NCI-H187 treated with DMSO at 0.1 percent for 48 hours (cell line): ENCODE measurements around the gene EML3.
"Not testable (repeated sequence)": the region's sequence is repeated elsewhere in the genome, so short reads cannot be mapped to it uniquely, and the experiment has no call there.

Experiments
- DNase-seq: peaks from one replicate; lab custom pipeline; 2025; lab: John Stamatoyannopoulos, UW

Gene EML3

DNA sequence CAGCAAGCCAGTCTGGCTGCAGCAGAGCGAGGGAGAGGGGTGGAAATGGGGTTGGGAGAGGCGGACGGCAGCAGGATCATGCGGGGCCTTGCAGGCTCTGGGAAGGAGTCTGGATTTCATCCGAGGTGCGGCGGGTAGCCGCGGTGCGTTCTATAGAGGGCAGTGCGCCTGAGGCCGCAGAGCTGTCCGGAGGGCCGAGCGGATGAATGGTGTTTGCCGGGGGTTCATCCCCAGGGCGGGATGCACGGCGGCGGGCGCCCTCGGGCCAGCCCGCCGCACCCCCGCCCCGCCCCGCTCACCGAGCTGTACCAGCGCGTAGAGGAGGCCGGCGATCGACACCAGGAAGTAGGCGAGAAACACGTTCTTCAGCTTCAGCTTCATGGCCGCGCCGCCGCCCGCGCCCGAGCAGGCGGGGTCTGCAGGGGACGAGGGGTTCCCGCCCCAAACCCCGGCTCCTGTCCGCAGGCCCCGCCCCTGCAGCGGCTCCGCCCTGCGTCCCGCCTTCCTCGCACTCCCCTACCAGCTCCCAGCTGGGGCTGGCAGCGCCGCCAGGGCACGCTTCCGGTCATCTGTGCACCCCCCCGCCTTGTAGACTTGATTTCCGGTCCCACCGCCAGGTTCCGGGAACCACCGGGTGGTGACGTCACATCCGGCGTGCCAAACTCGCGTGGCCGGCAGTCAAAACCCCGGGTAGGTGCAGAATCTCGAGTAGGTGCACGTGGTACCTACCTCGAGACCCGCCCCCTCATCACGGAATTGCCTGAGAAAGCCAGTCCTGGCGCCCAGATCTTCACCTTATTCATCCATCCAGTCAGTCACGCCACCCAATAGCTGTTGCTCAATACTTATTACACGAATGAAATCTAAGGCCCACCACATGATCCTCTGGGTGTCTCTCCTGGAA is 9.2 kb upstream of the EML3 start, which contains the start of gene B3GAT3:
B3GAT3 (minus strand) TSS at position 420 of the 904 bp plus-strand sequence; CDS start at position 381, 39 bp downstream.
- DNase-seq, result peak; percentile 88

DNA sequence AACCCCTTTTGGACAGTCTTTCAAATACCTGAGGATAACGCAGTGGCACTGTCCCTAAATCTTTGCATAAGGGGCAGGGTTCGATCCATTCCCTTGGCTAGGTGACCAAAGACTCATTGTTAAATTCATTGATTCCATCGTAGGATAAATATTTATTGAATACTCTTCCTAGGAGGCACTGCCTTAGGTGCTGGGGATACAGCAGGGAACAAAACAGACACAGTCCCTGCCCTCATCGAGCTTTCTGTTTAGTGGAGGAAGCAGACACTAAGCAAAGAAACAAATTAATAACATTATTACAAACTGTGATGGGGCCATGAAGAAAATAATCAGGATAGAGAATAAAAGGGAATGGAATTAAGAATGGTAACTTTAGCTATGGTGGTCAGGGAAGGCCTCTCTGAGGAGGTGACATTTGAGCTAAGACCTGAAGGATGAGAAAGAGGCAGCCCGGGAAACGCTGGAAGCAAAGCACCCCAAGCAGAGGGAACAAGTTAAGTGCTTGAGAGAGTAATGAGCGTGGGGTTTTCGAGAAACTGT is 8.5 kb upstream of the EML3 start:
- no peak for DNase-seq

DNA sequence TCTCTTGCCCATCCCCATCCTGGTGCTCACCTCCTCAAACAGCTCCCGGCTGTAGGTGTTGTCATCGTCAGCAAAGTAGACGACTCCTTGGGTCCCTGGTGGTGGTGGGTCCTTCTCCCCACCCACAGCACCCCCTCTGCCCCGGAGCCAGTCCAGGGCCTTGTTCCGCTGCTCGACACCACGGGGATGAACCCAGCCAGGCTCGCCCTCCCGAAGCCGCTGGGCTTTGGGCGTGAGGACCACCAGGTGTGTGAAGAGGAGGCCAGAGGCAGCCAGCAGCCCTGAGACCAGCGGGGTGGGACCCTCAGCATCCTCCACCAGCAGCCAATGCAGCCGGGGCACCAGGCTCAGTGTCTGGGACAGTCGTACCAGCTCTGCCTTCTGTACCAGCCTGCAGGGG is 4.4 kb upstream of the EML3 start:
- DNase-seq, result not testable (repeated sequence)

DNA sequence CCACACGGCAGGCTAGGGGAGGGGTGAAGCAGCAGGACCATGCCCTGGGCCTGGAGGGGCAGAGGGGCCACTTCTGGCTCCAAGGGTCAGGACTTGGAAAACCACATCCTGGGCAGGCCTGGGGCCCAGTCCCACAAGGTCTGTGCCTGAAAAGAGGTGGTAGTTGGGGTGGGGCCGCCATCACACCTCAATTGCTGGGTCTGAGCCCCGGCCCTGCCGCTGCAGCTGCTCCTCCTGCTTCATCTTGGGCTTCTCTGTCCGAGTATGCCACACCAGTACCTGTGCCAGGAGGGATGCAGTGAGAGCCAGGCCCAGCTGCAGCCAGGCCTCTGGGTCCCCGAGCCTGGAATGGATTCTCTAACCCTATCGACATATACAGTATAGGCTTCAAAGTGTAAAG is 2.9 kb upstream of the EML3 start:
- DNase-seq, result no peak

DNA sequence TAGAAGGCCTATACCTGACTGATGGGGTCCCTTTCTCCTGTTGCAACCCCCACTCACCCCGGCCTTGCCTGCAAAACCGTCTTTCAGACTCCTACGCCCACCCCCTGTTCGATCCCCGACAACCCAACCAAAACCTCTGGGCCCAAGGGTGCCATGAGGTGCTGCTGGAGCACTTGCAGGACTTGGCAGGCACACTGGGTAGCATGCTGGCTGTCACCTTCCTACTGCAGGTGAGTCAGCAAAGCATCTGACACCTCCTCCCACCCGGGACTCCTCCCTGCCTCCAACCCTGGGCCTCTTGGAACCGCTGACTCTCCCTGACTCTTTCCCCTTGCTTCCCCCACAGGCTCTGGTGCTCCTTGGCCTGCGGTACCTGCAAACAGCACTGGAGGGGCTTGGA is 1.7 kb upstream of the EML3 start:
- no peak for DNase-seq

DNA sequence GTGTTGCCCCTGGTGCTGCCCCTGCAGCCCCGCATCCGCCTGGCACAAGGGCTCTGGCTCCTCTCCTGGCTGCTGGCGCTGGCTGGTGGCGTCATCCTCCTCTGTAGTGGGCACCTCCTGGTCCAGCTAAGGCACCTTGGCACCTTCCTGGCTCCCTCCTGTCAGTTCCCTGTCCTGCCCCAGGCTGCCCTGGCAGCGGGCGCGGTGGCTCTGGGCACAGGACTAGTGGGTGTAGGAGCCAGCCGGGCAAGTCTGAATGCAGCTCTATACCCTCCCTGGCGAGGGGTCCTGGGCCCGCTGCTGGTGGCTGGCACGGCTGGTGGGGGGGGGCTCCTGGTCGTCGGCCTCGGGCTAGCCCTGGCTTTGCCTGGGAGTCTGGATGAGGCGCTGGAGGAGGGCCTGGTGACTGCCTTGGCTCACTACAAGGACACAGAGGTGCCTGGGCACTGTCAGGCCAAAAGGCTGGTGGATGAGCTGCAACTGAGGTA is 760 bp upstream of the EML3 start:
- no peak for DNase-seq

DNA sequence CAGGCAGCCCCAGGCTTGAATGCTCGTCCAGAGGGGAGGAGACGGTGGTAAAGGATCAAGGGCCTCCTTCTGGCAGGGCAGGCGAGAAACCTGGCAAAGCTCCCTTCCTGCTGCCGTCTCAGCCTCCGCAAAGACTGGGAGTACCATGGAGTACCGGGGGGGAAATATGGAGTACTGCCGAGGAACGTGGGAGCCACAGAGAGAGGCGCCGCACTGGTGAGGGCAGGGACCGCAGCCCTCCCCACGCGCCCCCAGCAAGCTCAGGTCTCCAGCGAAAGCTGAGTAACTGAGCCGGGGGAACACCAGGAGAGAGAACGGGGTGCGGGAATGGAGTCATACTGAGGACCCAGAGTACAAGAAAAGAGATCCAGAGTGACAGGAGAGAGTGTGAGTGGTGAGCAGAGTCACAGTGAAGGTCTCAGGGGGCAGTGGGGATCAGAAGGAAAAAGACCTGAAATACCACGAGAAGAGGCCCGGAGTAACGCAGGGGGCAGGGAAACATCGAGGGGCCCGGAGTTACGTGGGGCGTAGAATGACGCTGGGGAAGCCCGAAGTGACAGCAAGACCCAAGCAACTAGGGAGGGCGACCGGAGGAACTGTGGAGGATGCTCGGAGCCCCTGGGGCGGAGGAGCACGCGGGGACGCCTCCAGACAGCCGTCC is 740 bp downstream of the EML3 start:
- no peak for DNase-seq

DNA sequence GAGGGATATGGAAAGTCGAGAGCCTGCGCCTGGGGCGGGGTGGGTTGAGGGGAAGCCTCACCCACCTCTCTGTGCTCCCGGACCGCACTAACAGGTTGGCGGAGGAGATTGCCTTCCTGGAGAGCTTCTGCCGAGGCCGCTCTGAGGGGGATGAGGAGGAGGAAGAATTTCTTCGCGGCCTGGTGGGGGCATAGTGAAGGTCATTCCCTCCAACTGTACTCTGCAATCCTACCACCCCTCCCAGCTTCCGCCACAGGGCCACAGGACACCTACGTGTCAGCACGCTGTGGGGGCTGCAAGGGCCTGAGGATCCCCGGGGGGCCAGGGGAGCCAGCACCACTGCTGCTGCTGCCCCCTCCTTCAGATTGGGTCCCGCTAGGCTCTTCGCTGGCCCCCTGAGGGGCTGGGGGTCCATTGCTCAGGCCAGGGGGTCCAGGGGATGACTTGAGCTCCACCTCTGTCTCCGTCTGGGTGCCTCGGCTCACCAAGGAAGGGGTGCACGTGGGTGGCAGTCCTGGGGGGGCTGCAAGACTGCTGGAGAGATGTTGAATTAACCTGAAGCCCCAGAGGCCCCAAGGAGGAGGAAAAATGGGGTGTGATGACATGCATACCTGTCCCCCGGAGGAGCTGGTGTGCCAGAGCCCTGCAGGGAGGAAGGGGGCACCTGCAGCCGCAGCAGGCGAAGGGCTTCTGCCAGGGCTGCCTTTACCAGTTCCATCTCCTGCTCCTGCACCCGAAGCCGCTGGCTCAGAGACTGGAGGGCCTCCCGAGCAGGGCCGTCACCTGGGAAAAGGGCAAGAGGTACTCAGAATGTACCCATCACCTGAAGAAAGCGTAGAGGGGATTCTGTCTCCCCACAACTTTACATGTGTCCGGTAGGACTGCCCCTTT is 1.5 kb downstream of the EML3 start:
- DNase-seq, result no peak

DNA sequence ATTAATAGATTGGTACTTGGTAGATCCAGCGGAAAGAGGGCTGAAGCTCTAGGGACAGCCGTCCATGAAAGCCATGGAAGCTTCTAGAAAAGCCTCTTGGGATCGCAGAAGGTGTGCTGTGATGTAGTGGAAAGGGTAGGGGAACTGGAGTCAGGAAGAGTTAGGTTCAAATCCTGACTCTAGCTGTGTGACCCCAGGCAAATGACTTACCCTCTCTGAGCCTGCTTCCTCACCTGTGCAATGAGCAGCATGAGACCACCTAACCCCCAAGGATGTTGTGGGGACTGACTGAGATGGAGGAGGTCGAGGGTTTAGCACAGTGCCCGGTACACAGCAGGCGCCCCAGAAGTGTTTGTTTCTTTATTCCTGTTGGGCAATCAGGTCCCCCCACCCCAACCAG is 2.2 kb downstream of the EML3 start:
- no peak for DNase-seq

DNA sequence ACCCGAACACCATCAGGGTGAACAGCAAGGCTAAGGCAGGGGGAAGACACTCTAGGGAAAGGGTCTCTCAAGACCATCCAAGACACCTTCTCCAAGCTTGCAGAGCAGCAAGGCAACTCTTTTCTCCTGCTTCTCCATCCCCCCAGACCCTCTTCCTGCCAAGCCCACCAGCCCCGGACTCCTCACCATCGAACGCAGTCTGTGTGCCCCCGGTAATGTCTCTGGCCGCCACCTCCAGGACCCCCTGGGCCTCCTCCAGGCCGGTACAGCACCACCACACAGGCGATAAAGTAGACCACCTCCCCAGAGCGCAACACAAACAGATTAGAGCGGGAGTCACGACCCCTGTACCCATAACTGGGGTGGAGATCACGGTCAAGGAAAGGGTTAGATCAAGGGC is 3.8 kb downstream of the EML3 start:
- DNase-seq, result no peak

DNA sequence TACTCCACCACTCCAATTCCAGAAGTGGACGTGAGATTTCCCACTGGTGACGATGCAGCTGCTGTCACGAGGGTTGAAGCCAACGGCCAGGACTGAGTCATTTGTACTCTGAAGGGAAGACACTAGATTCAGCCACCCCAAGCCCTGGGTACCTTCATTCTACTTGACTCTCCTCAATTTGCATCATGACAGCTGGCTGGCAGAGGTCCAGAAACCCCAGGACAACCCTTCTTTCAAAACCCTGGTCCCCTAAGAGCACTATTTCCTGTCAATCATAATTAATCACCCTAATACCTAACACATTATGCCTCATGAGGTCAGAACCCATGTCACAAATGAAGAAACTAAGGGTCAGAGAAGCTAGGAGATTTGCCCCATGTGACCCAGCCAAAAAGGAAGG is 4.9 kb downstream of the EML3 start:
- DNase-seq, result no peak

DNA sequence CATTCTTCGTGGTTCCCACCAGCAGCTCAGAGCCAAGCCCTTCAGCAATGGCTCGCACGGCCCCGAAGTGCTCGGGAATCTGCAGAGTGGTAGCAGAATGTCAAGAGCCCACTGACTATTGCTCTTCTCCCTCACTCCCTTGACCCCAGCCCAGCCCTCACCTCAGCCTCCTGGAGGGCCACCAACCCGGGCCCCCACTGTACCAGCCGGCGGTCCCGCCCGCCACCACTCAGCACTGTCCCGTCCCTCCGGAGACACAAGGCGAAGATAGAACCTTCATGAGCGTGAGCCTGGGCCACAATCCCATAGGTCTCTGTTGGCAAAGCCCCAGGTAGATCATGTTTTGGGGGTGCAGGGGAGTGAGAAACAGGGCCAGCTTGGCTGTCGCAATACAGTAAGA is 6.7 kb downstream of the EML3 start:
- no peak for DNase-seq

DNA sequence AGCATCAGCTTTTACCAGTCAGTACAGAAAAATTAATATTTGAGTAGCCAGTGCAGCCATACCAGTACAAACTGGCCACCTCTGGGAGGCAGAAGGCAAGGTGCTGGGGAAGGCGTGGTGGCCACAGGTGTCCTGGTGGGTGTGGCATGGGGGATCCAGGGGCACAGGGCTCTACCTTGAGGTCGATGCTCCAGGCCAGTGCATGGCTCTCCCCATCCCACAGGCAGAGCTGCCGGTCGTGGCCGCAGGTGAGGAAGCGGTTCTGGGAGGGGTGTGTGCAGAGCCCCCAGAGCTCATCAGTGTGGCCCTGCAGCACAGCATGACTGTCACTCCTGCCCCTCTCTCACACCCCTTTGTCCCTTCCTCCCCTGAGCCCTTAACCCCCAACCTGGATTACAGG is 7.1 kb downstream of the EML3 start:
- DNase-seq, result no peak

DNA sequence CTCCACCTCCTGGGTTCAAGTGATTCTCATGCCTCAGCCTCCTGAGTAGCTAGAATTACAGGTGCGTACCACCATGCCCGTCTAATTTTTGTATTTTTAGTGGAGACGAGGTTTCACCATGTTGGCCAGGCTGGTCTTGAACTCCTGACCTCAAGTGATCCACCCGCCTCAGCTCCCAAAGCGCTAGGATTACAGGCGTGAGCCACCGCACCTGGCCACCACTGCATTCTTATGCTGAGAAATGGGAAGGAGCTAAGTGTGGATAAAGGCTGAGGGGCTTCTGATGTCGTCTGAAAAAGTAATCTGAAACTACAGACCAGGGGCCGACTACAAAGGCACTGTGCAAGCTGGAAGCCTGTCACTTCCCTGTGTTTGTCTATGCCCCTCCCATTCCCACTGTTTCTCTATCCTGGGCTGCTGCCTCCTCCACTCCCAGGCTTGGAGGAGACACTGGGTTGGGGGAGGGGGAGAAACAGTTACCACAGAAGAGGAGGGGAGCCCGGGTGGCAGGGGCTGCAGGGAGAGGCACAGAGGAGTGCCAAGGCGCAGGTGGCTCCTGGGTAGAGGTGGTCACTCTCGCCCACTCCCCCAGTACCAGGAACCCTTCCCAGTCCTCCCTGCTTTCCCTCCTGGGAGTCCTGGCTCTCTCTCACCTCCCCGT is 8.0 kb downstream of the EML3 start:
- no peak for DNase-seq

DNA sequence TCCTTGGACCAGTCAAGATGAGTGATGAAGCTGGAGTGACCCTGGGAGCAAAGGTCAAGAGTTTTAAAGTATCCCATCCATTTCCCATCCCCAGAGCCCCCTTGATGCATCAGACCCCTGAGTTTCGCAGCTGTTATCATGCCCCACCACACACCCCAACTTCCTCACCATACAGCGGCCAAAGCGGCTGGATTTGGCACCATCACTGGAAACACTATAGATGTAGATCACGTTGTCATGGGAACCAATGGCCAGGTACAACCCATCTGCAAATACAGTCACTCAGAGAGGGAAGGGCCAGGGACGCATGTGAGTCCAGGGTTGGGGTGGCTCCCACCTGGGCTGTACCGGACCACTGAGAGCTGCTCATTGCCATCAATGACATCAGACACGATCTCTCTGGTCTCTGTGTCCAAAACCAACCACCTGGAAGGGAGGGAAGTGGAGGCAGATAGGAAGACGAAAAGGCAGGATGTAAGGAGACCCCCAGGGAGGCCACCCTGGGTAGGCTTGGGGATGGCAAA is 8.7 kb downstream of the EML3 start:
- no peak for DNase-seq

DNA sequence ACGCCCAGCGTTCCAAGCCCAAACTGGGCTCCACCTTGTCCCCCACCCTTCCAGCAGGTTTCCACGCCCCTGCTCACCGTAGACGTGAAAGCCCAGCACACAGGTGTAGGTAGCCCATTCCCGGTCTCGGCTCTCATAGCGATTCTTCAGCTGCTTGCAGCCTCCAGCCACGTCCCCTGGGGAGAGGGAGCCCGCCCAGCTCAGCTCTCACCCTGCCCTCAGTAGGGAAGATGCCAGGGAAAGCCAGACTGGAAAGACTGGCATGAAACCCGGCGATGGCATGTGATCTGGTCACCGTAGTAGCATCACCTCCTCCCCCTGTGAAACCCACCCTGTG is 9.5 kb downstream of the EML3 start:
- DNase-seq, result no peak

DNA sequence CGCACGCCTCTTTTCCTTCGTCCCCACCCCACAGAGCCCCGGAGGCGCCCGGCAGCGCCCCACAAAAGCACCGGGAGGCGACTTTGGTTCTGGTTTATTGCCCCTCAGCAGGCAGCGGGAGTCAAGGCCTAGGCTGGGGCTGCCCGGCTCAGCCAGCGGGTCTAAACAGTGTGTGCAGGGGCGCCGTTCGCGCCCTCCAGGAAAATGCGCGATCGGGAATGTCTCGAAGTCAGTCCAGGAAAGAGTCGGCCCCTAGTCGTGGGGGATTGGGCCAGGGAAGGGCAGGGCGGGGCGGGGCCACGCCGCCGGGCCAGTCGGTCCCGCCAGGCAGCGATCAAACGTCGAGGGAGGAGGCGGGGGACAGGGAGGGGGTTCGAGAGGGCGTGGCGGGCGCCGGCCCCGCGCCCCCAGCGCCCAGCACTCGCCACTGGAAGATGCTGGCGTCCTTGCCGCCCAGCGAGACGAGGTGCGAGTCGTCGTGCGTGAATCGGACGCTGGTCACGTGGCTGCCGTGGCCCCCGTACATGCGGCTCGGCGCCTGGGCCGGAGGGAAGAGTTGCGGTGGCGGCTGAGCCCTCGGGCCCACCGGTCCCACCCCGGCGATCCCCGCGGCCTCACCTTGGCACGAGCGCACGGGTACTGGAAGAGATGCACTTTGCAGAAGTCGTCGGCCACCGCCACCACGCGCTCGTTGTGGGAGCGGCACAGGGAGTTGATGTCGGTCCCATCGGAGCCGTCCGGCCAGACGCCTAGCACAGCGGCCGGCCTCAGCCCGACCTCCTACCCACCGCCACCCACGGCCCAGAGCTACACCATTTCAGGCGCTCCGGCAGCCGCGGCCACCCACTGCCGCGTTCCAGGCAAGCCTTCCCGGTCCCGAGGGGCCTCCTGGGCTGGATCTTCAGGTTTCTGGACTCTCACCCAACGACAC is 10.2 kb downstream of the EML3 start:
- DNase-seq, result no peak

DNA sequence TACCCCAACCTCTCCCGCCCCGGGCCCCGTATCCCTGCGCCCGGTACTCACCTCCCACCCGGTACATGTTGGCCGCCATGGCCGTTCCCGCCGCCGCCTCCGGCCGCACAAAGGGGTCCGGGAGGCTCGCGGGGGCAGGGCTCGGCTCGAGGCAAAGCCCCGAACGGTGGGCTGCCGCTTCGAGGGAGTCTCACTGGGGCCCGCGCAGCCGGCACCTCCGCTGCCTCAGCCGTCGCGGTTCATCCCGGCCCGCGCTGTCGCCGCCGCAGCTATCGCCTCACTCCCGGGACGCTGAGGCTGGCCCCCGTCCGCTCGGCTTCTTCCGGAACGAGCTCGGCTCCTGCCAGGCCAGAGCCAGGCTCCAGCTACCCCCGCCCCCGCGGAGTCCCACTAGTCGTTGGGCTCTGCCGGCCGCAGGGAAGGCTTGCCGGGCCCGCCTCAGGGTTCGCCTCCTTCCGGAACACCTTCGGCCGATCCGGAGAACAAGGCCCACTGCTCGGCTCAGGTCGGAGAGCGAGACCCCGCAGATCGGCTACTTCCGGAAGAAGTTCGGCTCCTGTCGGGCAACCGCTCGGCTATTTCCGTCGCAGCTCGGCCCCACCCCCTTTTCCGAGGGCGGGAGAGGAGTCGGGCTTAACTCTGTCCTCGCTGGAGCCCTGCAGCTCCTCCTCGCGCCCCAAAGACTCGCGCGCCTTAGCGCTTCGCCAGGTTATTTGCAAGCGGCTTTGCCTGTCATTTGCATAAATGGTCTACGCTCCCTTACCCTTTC is 11.0 kb downstream of the EML3 start, which contains the start of gene MTA2:
MTA2 (minus strand) TSS at position 494 of the 769 bp plus-strand sequence; CDS start at position 79, 415 bp downstream.
- peak; percentile 89 for DNase-seq

DNA sequence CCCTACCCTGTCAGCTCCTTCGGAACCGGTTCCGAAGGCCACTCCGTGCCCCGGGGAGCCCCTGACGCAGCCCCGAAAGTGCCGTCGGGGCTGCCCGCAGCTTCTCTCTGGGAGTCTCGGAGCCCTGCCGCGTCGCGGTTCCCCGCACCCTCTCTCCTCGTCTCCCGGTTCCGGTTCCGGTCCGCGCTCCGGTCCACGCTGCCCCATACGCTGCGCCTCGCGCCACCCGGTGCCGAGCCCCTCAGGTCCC is 11.5 kb downstream of the EML3 start:
- DNase-seq, result no peak
